HCT116 (cell line): ENCODE measurements around the gene MPZL2. TPM values are rescaled to one million over a fixed set of nuclear protein-coding genes. Genes with fewer than 3 reads are reported as not detected.

Experiments used
- ATAC-seq: fragments of 200-7000 bp; cut with Tn5 transposase; 2 replicates; pipeline ENCODE4 v1.9.1; 2020; ENCODE audit warnings: mild to moderate bottlenecking, moderate library complexity
- BruUV-seq: library from RNA; stranded (reverse); fragments of 400-500 nt; replicated peaks from 2 replicates; lab custom pipeline; 2021; lab: Mats Ljungman, UMichigan
- CTCF ChIA-PET: fragments of 300-600 bp; sonication (Branson Sonifier 250); formaldehyde crosslinking; loops from one replicate; lab custom pipeline; 2021; ENCODE audit warnings: antibody characterized with exemption; lab: Charles Lee
- POLR2A ChIA-PET: fragments of 300-600, 350-600 bp; sonication (Branson Sonifier 250); formaldehyde crosslinking; loops from one replicate; lab custom pipeline; 2021; ENCODE audit warnings: antibody characterized with exemption; lab: Charles Lee
- RAD21 ChIA-PET, 2 experiments: fragments of 300-600 bp; sonication (Branson Sonifier 250); formaldehyde crosslinking; loops; one replicate each; lab custom pipeline; 2023; ENCODE audit warnings: low total read pairs in 2 of 2; ENCODE audit not compliant: uncharacterized antibody in 2 of 2, unreplicated experiment in 2 of 2, low non-redundant PET in 1 of 2; lab: Charles Lee
- DNase-seq: peaks from one replicate; pipeline ENCODE4 v3.0.0-alpha.2; 2010; ENCODE audit warnings: low read depth, low spot score
- H2AFZ ChIP-seq: fragments of 200-600 bp; shearing (Covaris generic), sonication (generic); 2 replicates; pipeline ENCODE4 v1.6.1; 2017; ENCODE audit warnings: low read depth, mixed run types, mixed read lengths, antibody characterized with exemption, low read length; ENCODE audit not compliant: poor library complexity, severe bottlenecking
- H3K27ac ChIP-seq: 2 replicates; pipeline ENCODE4 v1.5.1; 2012; ENCODE audit warnings: low read depth, low read length
- H3K27me3 ChIP-seq: fragments of 200-600 bp; sonication (generic); 2 replicates; pipeline ENCODE4 v1.6.1; 2016; ENCODE audit warnings: mixed run types, low read length, mixed read lengths; ENCODE audit not compliant: insufficient read depth
- H3K36me3 ChIP-seq, 2 experiments: fragments of 200-500 bp in 1 of 2; fragments of 200-600 bp in 1 of 2; sonication (Bioruptor generic) in 1 of 2; sonication (generic) in 1 of 2; 2 replicates each; pipeline versions ENCODE4 v1.5.1 to v1.6.1; 2014 to 2016; ENCODE audit warnings: low read length in 2 of 2, inconsistent platforms in 1 of 2, mixed read lengths in 1 of 2, mixed run types in 1 of 2; ENCODE audit not compliant: insufficient read depth in 2 of 2, control insufficient read depth in 1 of 2
- H3K4me1 ChIP-seq, 2 experiments: fragments of 200-600 bp in 1 of 2; sonication (generic) in 1 of 2; 2 replicates each; pipeline versions ENCODE4 v1.5.1 to v1.6.1; 2012 to 2017; ENCODE audit warnings: low read length in 2 of 2, inconsistent platforms in 1 of 2, mild to moderate bottlenecking in 1 of 2, mixed read lengths in 1 of 2, mixed run types in 1 of 2, moderate library complexity in 1 of 2; ENCODE audit not compliant: insufficient read depth in 2 of 2, control insufficient read depth in 1 of 2
- H3K4me2 ChIP-seq: fragments of 200-600 bp; sonication (generic); 2 replicates; pipeline ENCODE4 v1.6.1; 2017; ENCODE audit warnings: mixed run types, low read length, mixed read lengths
- H3K4me3 ChIP-seq, 2 experiments: fragments of 200-600 bp in 1 of 2; sonication (generic) in 1 of 2; replicated peaks in 1 of 2; 2 replicates each; pipeline ENCODE4 v1.5.1; 2011 to 2016; ENCODE audit warnings: low read length in 2 of 2, control low read depth in 1 of 2, low read depth in 1 of 2, mild to moderate bottlenecking in 1 of 2, mixed read lengths in 1 of 2, mixed run types in 1 of 2
- H3K79me2 ChIP-seq: fragments of 200-600 bp; sonication (generic); 2 replicates; pipeline ENCODE4 v1.6.1; 2017; ENCODE audit warnings: mild to moderate bottlenecking, mixed run types, low read length, moderate library complexity, mixed read lengths; ENCODE audit not compliant: insufficient read depth
- H3K9ac ChIP-seq: fragments of 200-600 bp; sonication (generic); 2 replicates; pipeline ENCODE4 v1.6.1; 2016; ENCODE audit warnings: low read length, mixed read lengths
- H3K9me2 ChIP-seq: fragments of 200-600 bp; sonication (generic), shearing (Covaris generic); 2 replicates; pipeline ENCODE4 v1.6.1; 2017; ENCODE audit warnings: mixed run types, mild to moderate bottlenecking, moderate library complexity; ENCODE audit not compliant: insufficient read depth
- H3K9me3 ChIP-seq, 2 experiments: fragments of 200-500 bp in 1 of 2; fragments of 200-600 bp in 1 of 2; sonication (Bioruptor generic) in 1 of 2; sonication (generic) in 1 of 2; 2 replicates each; pipeline ENCODE4 v1.6.1; 2014 to 2017; ENCODE audit warnings: low read length in 2 of 2, mixed read lengths in 2 of 2, inconsistent platforms in 1 of 2, low read depth in 1 of 2, mild to moderate bottlenecking in 1 of 2, mixed run types in 1 of 2, moderate library complexity in 1 of 2; ENCODE audit not compliant: control insufficient read depth in 1 of 2, insufficient read depth in 1 of 2
- H4K20me1 ChIP-seq: fragments of 200-600 bp; sonication (generic), shearing (Covaris generic); 2 replicates; pipeline ENCODE4 v1.6.1; 2017; ENCODE audit warnings: mixed run types, mild to moderate bottlenecking, moderate library complexity; ENCODE audit not compliant: insufficient read depth
- ATF3 ChIP-seq: IDR thresholded peaks from 2 replicates; pipeline ENCODE4 v1.6.1; 2012
- CBX3 ChIP-seq: IDR thresholded peaks from 2 replicates; pipeline ENCODE4 v1.6.1; 2012; ENCODE audit warnings: low read depth
- CEBPB ChIP-seq: IDR thresholded peaks from 2 replicates; pipeline ENCODE4 v1.6.1; 2012; ENCODE audit warnings: low read depth
- EGR1 ChIP-seq: IDR thresholded peaks from 2 replicates; pipeline ENCODE4 v1.6.1; 2012; ENCODE audit warnings: low read depth
- ELF1 ChIP-seq: IDR thresholded peaks from 2 replicates; pipeline ENCODE4 v1.6.1; 2012; ENCODE audit warnings: low read depth, borderline replicate concordance
- EZH2phosphoT487 ChIP-seq: fragments of 200-600 bp; IDR thresholded peaks from 2 replicates; pipeline ENCODE4 v1.6.1; 2018; ENCODE audit warnings: antibody characterized with exemption, borderline replicate concordance
- FOSL1 ChIP-seq: IDR thresholded peaks from 2 replicates; pipeline ENCODE4 v1.6.1; 2012; ENCODE audit warnings: low read depth
- JUND ChIP-seq: IDR thresholded peaks from 2 replicates; pipeline ENCODE4 v1.6.1; 2012
- MAX ChIP-seq: IDR thresholded peaks from 2 replicates; pipeline ENCODE4 v1.6.1; 2012
- POLR2A ChIP-seq: IDR thresholded peaks from 2 replicates; pipeline ENCODE4 v1.7.0; 2011; ENCODE audit warnings: borderline replicate concordance; ENCODE audit not compliant: insufficient read depth, insufficient read length; ENCODE audit errors: extremely low read depth
- REST ChIP-seq: IDR thresholded peaks from 2 replicates; pipeline ENCODE4 v1.6.1; 2012; ENCODE audit warnings: low read depth
- SIN3A ChIP-seq: IDR thresholded peaks from 2 replicates; pipeline ENCODE4 v1.6.1; 2012; ENCODE audit warnings: low read depth
- SP1 ChIP-seq: IDR thresholded peaks from 2 replicates; pipeline ENCODE4 v1.6.1; 2012; ENCODE audit warnings: low read depth
- SRF ChIP-seq: IDR thresholded peaks from 2 replicates; pipeline ENCODE4 v1.6.1; 2012; ENCODE audit warnings: low read depth
- TCF7L2 ChIP-seq: IDR thresholded peaks from 2 replicates; pipeline ENCODE4 v1.7.0; 2011; ENCODE audit warnings: borderline replicate concordance, inconsistent platforms; ENCODE audit not compliant: insufficient read depth, insufficient read length; ENCODE audit errors: extremely low read depth
- YY1 ChIP-seq: IDR thresholded peaks from 2 replicates; pipeline ENCODE4 v1.6.1; 2011; ENCODE audit warnings: low read length, low read depth, moderate library complexity, mild to moderate bottlenecking; ENCODE audit not compliant: insufficient replicate concordance; ENCODE audit errors: extremely low read depth
- ZFX ChIP-seq: fragments of 450-650 bp; IDR thresholded peaks from 2 replicates; pipeline ENCODE4 v1.6.1; 2017
- ZNF274 ChIP-seq: fragments of 200-500 bp; sonication (Bioruptor generic); IDR thresholded peaks from 2 replicates; pipeline ENCODE4 v1.6.1; 2014; ENCODE audit warnings: mild to moderate bottlenecking, low read depth, low read length, inconsistent platforms
- intact Hi-C: fragments of 100-400 bp; cut with micrococcal nuclease; formaldehyde crosslinking; loops from 2 replicates; pipeline ENCODE4 v1.10.0; 2022
- total RNA-seq: library from RNA; stranded (reverse); gene quantifications from one replicate; pipeline ENCODE4 v1.2.1, GENCODE V29; 2021; ENCODE audit not compliant: unreplicated experiment

The MPZL2 gene
- total RNA-seq, 1 experiment from 2014 or later: 16.8 TPM

- Histone ChIP-seq H4K20me1 (no peaks in the 10 kb centered on the region), H3K9ac (no peak overlapping the region), H3K36me3 (no peaks in the 10 kb centered on the region), H2AFZ (no peak overlapping the region), H3K4me2 (0 out of 2 replicates have a peak overlapping the region, but pooled peaks have one; percentile 70), H3K27ac (no peak overlapping the region), H3K9me2 (no peaks in the 10 kb centered on the region), H3K79me2 (no peaks in the 10 kb centered on the region), H3K9me3 (no peaks in the 10 kb centered on the region), H3K4me1 (peaks cover 3 to 22% of the 10 kb centered on the region in 2 experiments; a peak in 3 of 4 replicates), H3K4me3 (no peak overlapping the region), H3K27me3 (no peaks in the 10 kb centered on the region)
- DNase-seq: no peak
- ChIA-PET POLR2A (interaction anchor here (0.9 kb wide), 1 partner anchor 24 kb away, joined by 3 read pairs; the partner anchor contains the start of gene MPZL3), CTCF (interaction anchor here (2.2 kb wide), 1 partner anchor 19 kb away, joined by 12 read pairs; no protein-coding TSS in a partner anchor), RAD21 (no interaction called here)
- no peak for ATAC-seq
- BruUV-seq: no TSS peak
- intact Hi-C loops: no loop called here
- TF ChIP-seq MAX (no peak), YY1 (no peak), CBX3 (no peak), SIN3A (no peak), FOSL1 (no peak), ATF3 (no peak)
Measured at GRCh38 chr11:118276422-118276821, 12.3 kb upstream of the MPZL2 start.

GRCh38 chr11:118275176-118275575 lies 11.1 kb upstream of the MPZL2 start:
- H3K27ac ChIP-seq: no peak overlapping the region
- intact Hi-C loops: no loop called here
- TF ChIP-seq REST (no peak), ATF3 (no peak), CEBPB (no peak), POLR2A (no peak), EGR1 (no peak), EZH2phosphoT487 (no peak), CBX3 (no peak), TCF7L2 (no peak), SP1 (no peak), FOSL1 (no peak), ELF1 (no peak), MAX (no peak), ZNF274 (no peak), SRF (no peak), JUND (no peak), ZFX (no peak)

More at GRCh38 chr11:118275176-118275575, 11.1 kb upstream of the MPZL2 start:
- no peak overlapping the region for H2AFZ ChIP-seq
- H3K4me2 ChIP-seq: no peak overlapping the region
- no peaks in the 10 kb centered on the region for H3K9me2 ChIP-seq
- H3K4me1 ChIP-seq: peaks cover 3 to 22% of the 10 kb centered on the region in 2 experiments; a peak in 3 of 4 replicates
- BruUV-seq: no TSS peak
- no peaks in the 10 kb centered on the region for H4K20me1 ChIP-seq
- H3K36me3 ChIP-seq: no peaks in the 10 kb centered on the region
- H3K9ac ChIP-seq: no peak overlapping the region
- POLR2A ChIA-PET: interaction anchor here (1.1 kb wide), 1 partner anchor 11 kb away, joined by 3 read pairs; the partner anchor contains the start of gene MPZL2
- CTCF ChIA-PET: no interaction called here
- H3K4me3 ChIP-seq: no peak overlapping the region
- no peak for ATAC-seq
- no peaks in the 10 kb centered on the region for H3K27me3 ChIP-seq
- no peaks in the 10 kb centered on the region for H3K79me2 ChIP-seq
- RAD21 ChIA-PET: no interaction called here
- DNase-seq: no peak
- H3K9me3 ChIP-seq: no peaks in the 10 kb centered on the region
